Spleen (tissue), 11 donors: ENCODE results near the gene TRPV5. TPM values are rescaled to one million over a fixed set of nuclear protein-coding genes. Genes with fewer than 3 reads are reported as not detected.

Experiments used
- DNase-seq: peaks from one replicate; pipeline ENCODE4 v3.0.0-alpha.2; 2020
- H3K27ac ChIP-seq, 8 donors: fragments of 200-600 bp; sonication (generic) in 7 of 8; 1 replicate in 4 of 8; 2 replicates in 4 of 8; pipeline versions ENCODE4 v1.5.0 to v1.8.0; 2016 to 2021; ENCODE audit warnings: inconsistent platforms in 4 of 8, mild to moderate bottlenecking in 4 of 8, moderate library complexity in 1 of 8
- H3K27me3 ChIP-seq, 7 donors: fragments of 200-600 bp; sonication (generic) in 6 of 7; replicated peaks in 1 of 7; 1 replicate in 4 of 7; 2 replicates in 3 of 7; pipeline versions ENCODE4 v1.5.0 to v1.8.0; 2016 to 2021; ENCODE audit warnings: inconsistent platforms in 3 of 7, mild to moderate bottlenecking in 1 of 7
- H3K36me3 ChIP-seq, 6 donors: fragments of 200-600 bp; sonication (generic) in 5 of 6; 1 replicate in 4 of 6; 2 replicates in 2 of 6; pipeline versions ENCODE4 v1.5.0 to v1.8.0; 2016 to 2021; ENCODE audit warnings: inconsistent platforms in 2 of 6
- H3K4me1 ChIP-seq, 6 donors: fragments of 200-600 bp; sonication (generic) in 5 of 6; 1 replicate in 3 of 6; 2 replicates in 3 of 6; pipeline versions ENCODE4 v1.5.0 to v1.8.0; 2016 to 2021; ENCODE audit warnings: inconsistent platforms in 3 of 6
- H3K4me3 ChIP-seq, 8 donors: fragments of 200-600 bp; sonication (generic) in 7 of 8; 1 replicate in 4 of 8; 2 replicates in 4 of 8; pipeline versions ENCODE4 v1.5.0 to v1.8.0; 2016 to 2021; ENCODE audit warnings: inconsistent platforms in 4 of 8, mild to moderate bottlenecking in 4 of 8, moderate library complexity in 2 of 8
- H3K9me3 ChIP-seq, 8 donors: fragments of 200-600 bp; sonication (generic) in 7 of 8; 1 replicate in 4 of 8; 2 replicates in 4 of 8; pipeline versions ENCODE4 v1.5.0 to v1.8.0; 2016 to 2021; ENCODE audit warnings: inconsistent platforms in 4 of 8
- CTCF ChIP-seq, 11 experiments: fragments of 200-600 bp in 7 of 11; fragments of 450-650 bp in 4 of 11; sonication (generic) in 4 of 11; IDR thresholded peaks in 8 of 11; conservative IDR thresholded peaks in 3 of 11; 1 replicate in 7 of 11; 2 replicates in 4 of 11; pipeline versions ENCODE4 v1.4.0 to v1.8.0; 2016 to 2021; ENCODE audit warnings: antibody characterized with exemption in 11 of 11, inconsistent platforms in 4 of 11, mild to moderate bottlenecking in 1 of 11
- POLR2A ChIP-seq, 3 donors: fragments of 450-650 bp; IDR thresholded peaks; one replicate each; pipeline ENCODE4 v1.5.1; 2017; ENCODE audit warnings: antibody characterized with exemption in 3 of 3, mild to moderate bottlenecking in 1 of 3
- POLR2AphosphoS5 ChIP-seq, 3 donors: sonication (generic); formaldehyde crosslinking; IDR thresholded peaks; one replicate each; pipeline ENCODE4 v1.5.1; 2017; ENCODE audit warnings: antibody characterized with exemption in 3 of 3
- WGBS, 5 donors: extraction: QIAGEN DNeasy Blood & Tissue Kit in 3 of 5; methylation state at CpG; one replicate each; pipeline versions ENCODE4 v1.1.5 to v1.1.7; 2013 to 2018; 5-methylcytosine and 5-hydroxymethylcytosine counted together
- intact Hi-C: fragments of 100-400 bp; cut with DNase I; formaldehyde crosslinking; loops from one replicate; pipeline ENCODE4 v1.15.0; 2023; ENCODE audit warnings: low total_unique reads
- polyA plus RNA-seq, 3 donors: library from polyadenylated mRNA; stranded (reverse); fragments of 200-250 nt; gene quantifications; one replicate each; pipeline ENCODE4 v1.2.1, GENCODE V29; 2013
- total RNA-seq, 7 donors: library from RNA; depleted of rRNA in 3 of 7; stranded (reverse); fragments of >200 nt in 3 of 7; fragmentation: NEBNext Ultra II Directional in 4 of 7; extraction: Animal tissue kit (Norgen Biotek cat#: 25700) in 4 of 7; gene quantifications; one replicate each; pipeline versions ENCODE4 v1.1.0 to v1.2.1, GENCODE V29; 2016 to 2021
- donor health status: healthy with polysubstance abuse.
- donor health status: DM: no; HTN: no; CAD: no; lungs with moderate emphysema.
- donor health status: DM: no; HTN: no; CAD: no.
- donor health status: Bipolar disorder and iron deficiency.
- donor health status: healthy.
- donor health status: DM: no; HTN: no; CAD: no.
- donor health status: DM: yes; HTN: yes; CAD: no.

TRPV5 gene
- total and polyA plus RNA-seq, 10 donors: 0.02 to 0.20 (median 0.03) TPM; not detected in 7

GRCh38 chr7:142867398-142868187 lies 66.0 kb downstream of the TRPV5 start:
- no peaks in the 10 kb centered on the region for H3K27me3 ChIP-seq
- peaks cover 0 to 72% (median 12%) of the 10 kb centered on the region in 6 donors for H3K36me3 ChIP-seq
- H3K27ac ChIP-seq: no peak overlapping the region
- TF ChIP-seq CTCF (IDR thresholded peaks at IDR 0.05 in 8 of 11, conservative IDR thresholded peaks at IDR 0.05 in 3 of 11) (no peak), POLR2AphosphoS5 (IDR thresholded peaks at IDR 0.05) (no peak), POLR2A (IDR thresholded peaks at IDR 0.05) (no peak)
- 73 to 80% (median 79%) methylated on average over 10 to 18 of the region's 18 CpGs for WGBS, 5 donors
- H3K9me3 ChIP-seq: no peaks in the 10 kb centered on the region
- no peak for DNase-seq
- H3K4me1 ChIP-seq: peaks cover 0 to 5% (median 0%) of the 10 kb centered on the region in 6 donors
- H3K4me3 ChIP-seq: no peak overlapping the region
- intact Hi-C loops: no loop called here

GRCh38 chr7:142867097-142867378 lies 66.5 kb downstream of the TRPV5 start:
- Histone ChIP-seq H3K27ac (no peak overlapping the region), H3K4me3 (no peak overlapping the region)
- TF ChIP-seq POLR2AphosphoS5 (IDR thresholded peaks at IDR 0.05): no peak
- no peak for TF ChIP-seq POLR2A (IDR thresholded peaks at IDR 0.05)
- no peak for TF ChIP-seq CTCF (IDR thresholded peaks at IDR 0.05 in 8 of 11, conservative IDR thresholded peaks at IDR 0.05 in 3 of 11)

GRCh38 chr7:142866361-142867096 lies 67.0 kb downstream of the TRPV5 start:
- 76 to 81% (median 78%) methylated on average over 10 to 18 of the region's 18 CpGs for WGBS, 5 donors
- peak in 10 of 11 experiments; percentile 13 to 62 (median 42) for TF ChIP-seq CTCF (IDR thresholded peaks at IDR 0.05 in 8 of 11, conservative IDR thresholded peaks at IDR 0.05 in 3 of 11)
- no peak for TF ChIP-seq POLR2AphosphoS5 (IDR thresholded peaks at IDR 0.05)
- intact Hi-C loops: no loop called here
- DNase-seq: no peak
- H3K36me3 ChIP-seq: peaks cover 0 to 76% (median 12%) of the 10 kb centered on the region in 6 donors
- H3K9me3 ChIP-seq: no peaks in the 10 kb centered on the region
- no peak overlapping the region for H3K27ac ChIP-seq
- H3K4me1 ChIP-seq: peaks cover 0 to 5% (median 0%) of the 10 kb centered on the region in 6 donors
- H3K4me3 ChIP-seq: no peak overlapping the region
- no peaks in the 10 kb centered on the region for H3K27me3 ChIP-seq

More at GRCh38 chr7:142867097-142867378, 66.5 kb downstream of the TRPV5 start:
- 67 to 88% (median 73%) methylated on average over 4 of the region's 4 CpGs for WGBS, 5 donors
- peaks cover 0 to 76% (median 12%) of the 10 kb centered on the region in 6 donors for H3K36me3 ChIP-seq
- H3K27me3 ChIP-seq: no peaks in the 10 kb centered on the region
- no peaks in the 10 kb centered on the region for H3K9me3 ChIP-seq
- H3K4me1 ChIP-seq: peaks cover 0 to 5% (median 0%) of the 10 kb centered on the region in 6 donors
- no peak for DNase-seq
- intact Hi-C loops: no loop called here

- Histone ChIP-seq H3K4me1 (peaks cover 0 to 5% (median 0%) of the 10 kb centered on the region in 6 donors), H3K36me3 (peaks cover 0 to 75% (median 9%) of the 10 kb centered on the region in 6 donors), H3K9me3 (no peaks in the 10 kb centered on the region), H3K27ac (no peak overlapping the region), H3K4me3 (no peak overlapping the region), H3K27me3 (no peaks in the 10 kb centered on the region)
- no peak for TF ChIP-seq POLR2A (IDR thresholded peaks at IDR 0.05)
- TF ChIP-seq CTCF (IDR thresholded peaks at IDR 0.05 in 8 of 11, conservative IDR thresholded peaks at IDR 0.05 in 3 of 11): no peak
- no peak for TF ChIP-seq POLR2AphosphoS5 (IDR thresholded peaks at IDR 0.05)
- intact Hi-C loops: no loop called here
- no peak for DNase-seq
- WGBS, 5 donors: 35 to 56% (median 46%) methylated on average over 13 of the region's 13 CpGs
Observed at GRCh38 chr7:142865766-142866165, 67.8 kb downstream of the TRPV5 start.
